Testis (tissue), 3 donors: ENCODE results near the gene DGCR6. TPM values are rescaled to one million over a fixed set of nuclear protein-coding genes. Genes with fewer than 3 reads are reported as not detected.

Source experiments
- DNase-seq: peaks from one replicate; pipeline ENCODE4 v3.0.0-alpha.2; 2019
- H3K27ac ChIP-seq, 2 donors: fragments of 200-600 bp; sonication (generic); one replicate each; pipeline ENCODE4 v1.5.1; 2019
- H3K27me3 ChIP-seq: fragments of 200-600 bp; sonication (generic); one replicate; pipeline ENCODE4 v1.5.1; 2019
- H3K36me3 ChIP-seq: fragments of 200-600 bp; sonication (generic); one replicate; pipeline ENCODE4 v1.5.1; 2017; ENCODE audit warnings: low read depth; ENCODE audit errors: missing control alignments
- H3K4me1 ChIP-seq: fragments of 200-600 bp; sonication (generic); one replicate; pipeline ENCODE4 v1.5.1; 2019
- H3K4me3 ChIP-seq, 2 donors: fragments of 200-600 bp; sonication (generic); one replicate each; pipeline ENCODE4 v1.5.1; 2017 to 2019
- H3K9me3 ChIP-seq: fragments of 200-600 bp; sonication (generic); one replicate; pipeline ENCODE4 v1.5.1; 2017
- CTCF ChIP-seq, 3 experiments: fragments of 450-650 bp in 2 of 3; fragments of 200-600 bp in 1 of 3; sonication (generic) in 1 of 3; IDR thresholded peaks; one replicate each; pipeline ENCODE4 v1.5.1; 2016 to 2019; ENCODE audit warnings: antibody characterized with exemption in 3 of 3, mild to moderate bottlenecking in 2 of 3, moderate library complexity in 1 of 3
- POLR2A ChIP-seq: fragments of 450-650 bp; IDR thresholded peaks from one replicate; pipeline ENCODE4 v1.6.1; 2017; ENCODE audit warnings: antibody characterized with exemption, mild to moderate bottlenecking, moderate library complexity
- WGBS, 2 donors: methylation state at CpG; one replicate each; pipeline ENCODE4 v1.1.5; 2018; 5-methylcytosine and 5-hydroxymethylcytosine counted together
- intact Hi-C: fragments of 100-400 bp; cut with DNase I; formaldehyde crosslinking; loops from one replicate; pipeline ENCODE4 v1.15.1; 2023; ENCODE audit warnings: low total_unique reads
- polyA plus RNA-seq: library from polyadenylated mRNA; stranded (reverse); fragments of 350-450 nt; fragmentation: Illumina TruSeq; extraction: RNeasy Lipid Tissue Mini Kit (QIAGEN cat#74804); gene quantifications from one replicate; pipeline ENCODE4 v1.2.3, GENCODE V29; 2014; ENCODE audit warnings: low read depth, low replicate concordance; ENCODE audit not compliant: insufficient read depth
- total RNA-seq, 2 donors: library from RNA; depleted of rRNA; stranded (reverse); fragments of >200 nt; gene quantifications; one replicate each; pipeline ENCODE4 v1.2.3, GENCODE V29; 2016

Gene DGCR6
- total and polyA plus RNA-seq, 3 donors from 2014 or later: 9.8 to 21.7 (median 11.0) TPM

- no peak for TF ChIP-seq CTCF (IDR thresholded peaks at IDR 0.05)
- TF ChIP-seq POLR2A: no peak
- Histone ChIP-seq H3K27me3 (no peaks in the 10 kb centered on the region), H3K9me3 (no peaks in the 10 kb centered on the region), H3K36me3 (no peaks in the 10 kb centered on the region), H3K4me1 (no peaks in the 10 kb centered on the region), H3K27ac (no peak overlapping the region), H3K4me3 (no peak overlapping the region)
- WGBS, 2 donors: no CpG with 5 or more reads among the region's 20 CpGs
- no peak for DNase-seq
- intact Hi-C loops: no loop called here
Measured at GRCh38 chr22:18925368-18926064, 19.4 kb downstream of the DGCR6 start.

- no peak for TF ChIP-seq POLR2A
- TF ChIP-seq CTCF (IDR thresholded peaks at IDR 0.05): no peak
- no CpG with 5 or more reads among the region's 4 CpGs for WGBS, 2 donors
- H3K9me3 ChIP-seq: no peaks in the 10 kb centered on the region
- intact Hi-C loops: no loop called here
- H3K27me3 ChIP-seq: no peaks in the 10 kb centered on the region
- H3K4me3 ChIP-seq: no peak overlapping the region
- H3K4me1 ChIP-seq: no peaks in the 10 kb centered on the region
- no peak overlapping the region for H3K27ac ChIP-seq
- DNase-seq: no peak
- no peaks in the 10 kb centered on the region for H3K36me3 ChIP-seq
Measured at GRCh38 chr22:18927020-18927419, 20.9 kb downstream of the DGCR6 start.

- no CpG with 5 or more reads among the region's 5 CpGs for WGBS, 2 donors
- H3K36me3 ChIP-seq: no peaks in the 10 kb centered on the region
- no peak overlapping the region for H3K27ac ChIP-seq
- TF ChIP-seq POLR2A (no peak), CTCF (IDR thresholded peaks at IDR 0.05) (no peak)
- H3K9me3 ChIP-seq: no peaks in the 10 kb centered on the region
- H3K4me3 ChIP-seq: no peak overlapping the region
- DNase-seq: no peak
- no peaks in the 10 kb centered on the region for H3K27me3 ChIP-seq
- intact Hi-C loops: no loop called here
- H3K4me1 ChIP-seq: no peaks in the 10 kb centered on the region
Measured at GRCh38 chr22:18927573-18927972, 21.5 kb downstream of the DGCR6 start.

GRCh38 chr22:18929459-18929858 lies 23.3 kb downstream of the DGCR6 start:
- WGBS, 2 donors: no CpG with 5 or more reads among the region's 5 CpGs
- Histone ChIP-seq H3K9me3 (no peaks in the 10 kb centered on the region), H3K27ac (no peak overlapping the region), H3K27me3 (no peaks in the 10 kb centered on the region), H3K4me3 (no peak overlapping the region), H3K4me1 (no peaks in the 10 kb centered on the region), H3K36me3 (no peaks in the 10 kb centered on the region)
- no peak for TF ChIP-seq POLR2A
- TF ChIP-seq CTCF (IDR thresholded peaks at IDR 0.05): no peak
- peak; percentile 49 for DNase-seq
- intact Hi-C loops: no loop called here
